Lower lobe of right lung (tissue), 2 donors: ENCODE data around the gene ALCAM. TPM values are rescaled to one million over a fixed set of nuclear protein-coding genes. Genes with fewer than 3 reads are reported as not detected.

Source experiments
- ATAC-seq, 2 donors: fragments of 200-7000 bp; cut with Tn5 transposase; one replicate each; pipeline ENCODE4 v1.9.1; 2020 to 2022; ENCODE audit warnings: mild to moderate bottlenecking in 2 of 2, moderate library complexity in 2 of 2
- DNase-seq: peaks from one replicate; pipeline ENCODE4 v3.0.0-alpha.2; 2020
- H3K27ac ChIP-seq: fragments of 200-600 bp; one replicate; pipeline ENCODE4 v1.8.0; 2022
- H3K27me3 ChIP-seq: fragments of 200-600 bp; one replicate; pipeline ENCODE4 v1.8.0; 2022; ENCODE audit warnings: low read depth
- H3K36me3 ChIP-seq: fragments of 200-600 bp; one replicate; pipeline ENCODE4 v1.8.0; 2022; ENCODE audit warnings: mild to moderate bottlenecking
- H3K4me1 ChIP-seq: fragments of 200-600 bp; one replicate; pipeline ENCODE4 v1.8.0; 2022
- H3K4me3 ChIP-seq: fragments of 200-600 bp; one replicate; pipeline ENCODE4 v1.8.0; 2022; ENCODE audit warnings: mild to moderate bottlenecking
- H3K9me3 ChIP-seq: fragments of 200-600 bp; one replicate; pipeline ENCODE4 v1.8.0; 2022
- CTCF ChIP-seq: fragments of 200-600 bp; IDR thresholded peaks from one replicate; pipeline ENCODE4 v1.8.0; 2022; ENCODE audit warnings: antibody characterized with exemption, mild to moderate bottlenecking
- intact Hi-C: fragments of 100-400 bp; cut with DNase I; formaldehyde crosslinking; loops from one replicate; pipeline ENCODE4 v1.11.0; 2022
- total RNA-seq: library from RNA; stranded (reverse); fragmentation: NEBNext Ultra II Directional; extraction: Animal tissue kit (Norgen Biotek cat#: 25700); gene quantifications from one replicate; pipeline ENCODE4 v1.2.1, GENCODE V29; 2021
- donor health status: DM: no; HTN: yes; CAD: no; lungs with severe emphysema.

Gene ALCAM
- total RNA-seq, 1 donor from 2014 or later, result 174 TPM

- H3K4me3 ChIP-seq, result no peak overlapping the region
- no peak for TF ChIP-seq CTCF
- no peak overlapping the region for H3K27ac ChIP-seq
- no peaks in the 10 kb centered on the region for H3K4me1 ChIP-seq
- intact Hi-C loops, result no loop called here
- ATAC-seq (no peak), DNase-seq (no peak)
- H3K9me3 ChIP-seq, result no peaks in the 10 kb centered on the region
- H3K36me3 ChIP-seq, result no peaks in the 10 kb centered on the region
- no peaks in the 10 kb centered on the region for H3K27me3 ChIP-seq
Measured at GRCh38 chr3:105606016-105606415, 239.3 kb downstream of the ALCAM start.

- no peak for ATAC-seq
- H3K9me3 ChIP-seq, result no peaks in the 10 kb centered on the region
Measured at GRCh38 chr3:105608623-105609022, 241.9 kb downstream of the ALCAM start.

GRCh38 chr3:105610473-105610872 is 243.8 kb downstream of the ALCAM start:
- DNase-seq, result no peak
- Histone ChIP-seq H3K27ac (no peak overlapping the region), H3K36me3 (no peaks in the 10 kb centered on the region), H3K27me3 (no peaks in the 10 kb centered on the region), H3K4me3 (no peak overlapping the region), H3K4me1 (no peaks in the 10 kb centered on the region), H3K9me3 (no peaks in the 10 kb centered on the region)
- intact Hi-C loops, result no loop called here
- TF ChIP-seq CTCF, result no peak
- ATAC-seq, result peak in 1 of 2 donors; percentile 54

More at GRCh38 chr3:105608623-105609022, 241.9 kb downstream of the ALCAM start:
- H3K27me3 ChIP-seq, result no peaks in the 10 kb centered on the region
- H3K4me3 ChIP-seq, result no peak overlapping the region
- H3K36me3 ChIP-seq, result no peaks in the 10 kb centered on the region
- intact Hi-C loops, result no loop called here
- H3K27ac ChIP-seq, result no peak overlapping the region
- TF ChIP-seq CTCF, result no peak
- H3K4me1 ChIP-seq, result no peaks in the 10 kb centered on the region
- DNase-seq, result no peak

- Histone ChIP-seq H3K4me3 (no peak overlapping the region), H3K36me3 (no peaks in the 10 kb centered on the region), H3K9me3 (no peaks in the 10 kb centered on the region), H3K27ac (no peak overlapping the region), H3K4me1 (no peaks in the 10 kb centered on the region), H3K27me3 (no peaks in the 10 kb centered on the region)
- no peak for TF ChIP-seq CTCF
- intact Hi-C loops, result no loop called here
- no peak for DNase-seq
- ATAC-seq, result peak; percentile 73 to 93
Measured at GRCh38 chr3:105611304-105612192, 244.8 kb downstream of the ALCAM start.

GRCh38 chr3:105613120-105613519 is 246.4 kb downstream of the ALCAM start:
- intact Hi-C loops, result no loop called here

More at GRCh38 chr3:105613120-105613519, 246.4 kb downstream of the ALCAM start:
- Histone ChIP-seq H3K4me3 (no peak overlapping the region), H3K27ac (no peak overlapping the region), H3K4me1 (no peaks in the 10 kb centered on the region), H3K36me3 (no peaks in the 10 kb centered on the region), H3K9me3 (no peaks in the 10 kb centered on the region), H3K27me3 (no peaks in the 10 kb centered on the region)
- ATAC-seq (no peak), DNase-seq (no peak)
- no peak for TF ChIP-seq CTCF
